COLO668 (cell line): Measurements from ENCODE around the gene SMIM34.
"Not testable (repeated sequence)": the region's sequence is repeated elsewhere in the genome, so short reads cannot be mapped to it uniquely, and the experiment has no call there.

Source experiments
- DNase-seq: peaks from one replicate; lab custom pipeline; 2025; ENCODE audit not compliant: unreplicated experiment; lab: John Stamatoyannopoulos, UW

SMIM34 gene

DNA sequence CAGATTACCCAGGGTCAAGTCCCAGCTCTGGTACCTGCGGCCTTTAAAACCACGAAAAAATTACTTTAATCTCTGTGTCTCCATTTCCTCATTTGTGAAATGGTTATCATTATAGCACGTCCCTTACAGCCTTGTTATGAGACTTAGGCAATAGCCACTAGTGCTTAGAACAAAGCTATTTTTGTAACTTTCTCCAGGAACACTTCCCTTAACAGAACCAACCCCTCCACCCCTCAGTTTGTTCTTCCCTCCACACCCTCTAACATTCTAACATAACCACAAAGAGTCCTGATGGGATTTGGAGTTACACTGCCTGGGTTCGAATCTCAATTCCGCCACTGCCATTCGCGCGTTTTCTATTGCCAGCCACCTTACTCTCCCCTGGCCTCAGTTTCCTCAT is 49.3 kb downstream of the SMIM34 start:
- DNase-seq: not testable (repeated sequence)

GRCh38 chr21:34372321-34372720 is 51.4 kb downstream of the SMIM34 start:
- no peak for DNase-seq

DNA sequence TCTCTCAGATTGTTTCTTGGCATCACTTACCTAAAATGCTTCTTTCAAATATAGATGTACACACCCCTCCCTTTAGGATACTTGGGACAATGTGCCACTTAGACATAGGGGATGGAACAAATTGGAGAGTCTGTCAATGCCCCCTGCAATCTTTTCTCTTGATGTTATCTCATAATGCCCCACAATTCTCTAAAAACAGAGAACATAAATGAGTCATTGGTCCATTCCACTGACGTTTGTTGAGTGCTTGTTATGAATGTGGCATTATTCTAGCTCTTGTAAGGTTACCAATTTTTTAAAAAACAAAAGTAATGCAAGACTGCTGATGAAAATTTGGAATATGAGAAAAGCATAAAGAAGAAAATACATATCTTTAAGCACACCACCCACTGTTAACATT is 54.0 kb downstream of the SMIM34 start:
- DNase-seq: no peak
